Neural progenitor cell (in vitro differentiated cells): Measurements from ENCODE around the gene GAB2.

Source experiments
- EZH2 ChIP-seq: fragments of 200-600 bp; sonication (generic); IDR thresholded peaks from 2 replicates; pipeline ENCODE4 v1.6.1; 2017; ENCODE audit warnings: antibody characterized with exemption, mild to moderate bottlenecking, moderate library complexity
- TF ChIP-seq, protein P1 (sequence below): fragments of 200-600 bp; sonication (generic); IDR thresholded peaks from 2 replicates; pipeline ENCODE4 v1.5.1; 2017; ENCODE audit warnings: antibody characterized with exemption, mild to moderate bottlenecking

GRCh38 chr11:78377625-78378418, 39.8 kb downstream of the GAB2 start:
- TF ChIP-seq, protein P1, sequence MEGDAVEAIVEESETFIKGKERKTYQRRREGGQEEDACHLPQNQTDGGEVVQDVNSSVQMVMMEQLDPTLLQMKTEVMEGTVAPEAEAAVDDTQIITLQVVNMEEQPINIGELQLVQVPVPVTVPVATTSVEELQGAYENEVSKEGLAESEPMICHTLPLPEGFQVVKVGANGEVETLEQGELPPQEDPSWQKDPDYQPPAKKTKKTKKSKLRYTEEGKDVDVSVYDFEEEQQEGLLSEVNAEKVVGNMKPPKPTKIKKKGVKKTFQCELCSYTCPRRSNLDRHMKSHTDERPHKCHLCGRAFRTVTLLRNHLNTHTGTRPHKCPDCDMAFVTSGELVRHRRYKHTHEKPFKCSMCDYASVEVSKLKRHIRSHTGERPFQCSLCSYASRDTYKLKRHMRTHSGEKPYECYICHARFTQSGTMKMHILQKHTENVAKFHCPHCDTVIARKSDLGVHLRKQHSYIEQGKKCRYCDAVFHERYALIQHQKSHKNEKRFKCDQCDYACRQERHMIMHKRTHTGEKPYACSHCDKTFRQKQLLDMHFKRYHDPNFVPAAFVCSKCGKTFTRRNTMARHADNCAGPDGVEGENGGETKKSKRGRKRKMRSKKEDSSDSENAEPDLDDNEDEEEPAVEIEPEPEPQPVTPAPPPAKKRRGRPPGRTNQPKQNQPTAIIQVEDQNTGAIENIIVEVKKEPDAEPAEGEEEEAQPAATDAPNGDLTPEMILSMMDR, result no peak
- no peak for TF ChIP-seq EZH2
